PFSK-1 (cell line): ENCODE measurements around the gene BST2.

Source experiments
- POLR2AphosphoS5 ChIP-seq: IDR thresholded peaks from 2 replicates; pipeline ENCODE4 v1.6.1; 2012; ENCODE audit warnings: low read depth, mild to moderate bottlenecking, control low read depth, low read length, moderate library complexity
- SIN3A ChIP-seq: IDR thresholded peaks from 2 replicates; pipeline ENCODE4 v1.6.1; 2012; ENCODE audit warnings: mild to moderate bottlenecking, low read length, moderate library complexity, borderline replicate concordance; ENCODE audit not compliant: insufficient read depth
- TAF1 ChIP-seq: IDR thresholded peaks from 2 replicates; pipeline ENCODE4 v1.6.1; 2012; ENCODE audit warnings: low read length, control low read depth, borderline replicate concordance; ENCODE audit not compliant: insufficient read depth
- TF ChIP-seq, protein P1 (sequence below), 2 experiments: IDR thresholded peaks; 2 replicates each; pipeline versions ENCODE4 v1.6.1 to v1.8.0; 2011 to 2012; ENCODE audit warnings: low read depth in 2 of 2, low read length in 2 of 2, control low read depth in 1 of 2, inconsistent platforms in 1 of 2, mild to moderate bottlenecking in 1 of 2, moderate library complexity in 1 of 2; ENCODE audit not compliant: insufficient read depth in 1 of 2

DNA sequence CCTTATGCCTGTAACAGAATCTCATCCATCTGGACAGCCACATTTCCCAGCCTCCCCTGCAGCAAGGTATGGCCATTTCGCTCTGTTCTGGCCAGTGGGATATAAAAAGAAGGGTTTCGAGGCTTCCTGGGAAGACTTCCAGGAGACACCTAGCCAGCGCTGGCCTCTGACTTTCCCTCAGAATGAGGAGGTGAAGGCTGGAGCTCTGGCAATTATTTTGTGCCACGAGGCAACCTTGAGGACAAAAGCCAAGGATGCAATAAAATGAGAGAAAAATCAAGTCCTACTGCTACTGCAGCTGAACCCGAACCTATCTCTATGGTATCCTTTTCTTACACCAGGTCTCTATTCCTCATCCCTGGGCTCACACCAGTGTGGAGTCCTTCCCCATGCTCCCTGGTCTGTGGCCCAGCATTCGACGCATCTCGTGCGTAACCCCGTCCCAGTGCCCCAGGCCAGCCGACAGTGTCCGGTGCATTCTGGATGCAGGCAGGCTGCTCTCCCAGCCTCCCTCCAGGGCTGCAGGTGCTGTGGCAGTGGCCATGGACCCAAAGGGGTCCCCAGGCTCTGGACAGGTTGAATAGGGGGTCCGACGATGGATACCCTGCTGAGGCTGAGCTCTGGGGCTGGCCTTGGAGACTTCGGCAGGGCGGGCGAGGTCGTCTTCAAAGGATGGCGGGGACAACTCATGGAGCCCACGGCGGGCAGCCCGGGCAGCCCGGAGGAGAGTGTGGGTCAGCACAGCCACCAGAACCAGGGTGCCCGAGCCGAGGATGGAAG, 30.9 kb upstream of the BST2 start:
- no peak for TF ChIP-seq TAF1
- TF ChIP-seq SIN3A = no peak
- TF ChIP-seq POLR2AphosphoS5 = no peak
- TF ChIP-seq, protein P1, sequence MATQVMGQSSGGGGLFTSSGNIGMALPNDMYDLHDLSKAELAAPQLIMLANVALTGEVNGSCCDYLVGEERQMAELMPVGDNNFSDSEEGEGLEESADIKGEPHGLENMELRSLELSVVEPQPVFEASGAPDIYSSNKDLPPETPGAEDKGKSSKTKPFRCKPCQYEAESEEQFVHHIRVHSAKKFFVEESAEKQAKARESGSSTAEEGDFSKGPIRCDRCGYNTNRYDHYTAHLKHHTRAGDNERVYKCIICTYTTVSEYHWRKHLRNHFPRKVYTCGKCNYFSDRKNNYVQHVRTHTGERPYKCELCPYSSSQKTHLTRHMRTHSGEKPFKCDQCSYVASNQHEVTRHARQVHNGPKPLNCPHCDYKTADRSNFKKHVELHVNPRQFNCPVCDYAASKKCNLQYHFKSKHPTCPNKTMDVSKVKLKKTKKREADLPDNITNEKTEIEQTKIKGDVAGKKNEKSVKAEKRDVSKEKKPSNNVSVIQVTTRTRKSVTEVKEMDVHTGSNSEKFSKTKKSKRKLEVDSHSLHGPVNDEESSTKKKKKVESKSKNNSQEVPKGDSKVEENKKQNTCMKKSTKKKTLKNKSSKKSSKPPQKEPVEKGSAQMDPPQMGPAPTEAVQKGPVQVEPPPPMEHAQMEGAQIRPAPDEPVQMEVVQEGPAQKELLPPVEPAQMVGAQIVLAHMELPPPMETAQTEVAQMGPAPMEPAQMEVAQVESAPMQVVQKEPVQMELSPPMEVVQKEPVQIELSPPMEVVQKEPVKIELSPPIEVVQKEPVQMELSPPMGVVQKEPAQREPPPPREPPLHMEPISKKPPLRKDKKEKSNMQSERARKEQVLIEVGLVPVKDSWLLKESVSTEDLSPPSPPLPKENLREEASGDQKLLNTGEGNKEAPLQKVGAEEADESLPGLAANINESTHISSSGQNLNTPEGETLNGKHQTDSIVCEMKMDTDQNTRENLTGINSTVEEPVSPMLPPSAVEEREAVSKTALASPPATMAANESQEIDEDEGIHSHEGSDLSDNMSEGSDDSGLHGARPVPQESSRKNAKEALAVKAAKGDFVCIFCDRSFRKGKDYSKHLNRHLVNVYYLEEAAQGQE (IDR thresholded peaks at IDR 0.05; ENCODE audit: insufficient read depth in 1 of 2, low read depth in 2 of 2, low read length in 2 of 2) = no peak
